IPS-NIHi7 (cell line): Measurements from ENCODE around the gene MAGEA9B.
"Not testable (repeated sequence)": the region's sequence is repeated elsewhere in the genome, so short reads cannot be mapped to it uniquely, and the experiment has no call there.

ENCODE experiments used
- DNase-seq: peaks from one replicate; pipeline ENCODE4 v3.0.0; 2012; ENCODE audit warnings: mixed read lengths; ENCODE audit errors: extremely low spot score

MAGEA9B gene

DNA sequence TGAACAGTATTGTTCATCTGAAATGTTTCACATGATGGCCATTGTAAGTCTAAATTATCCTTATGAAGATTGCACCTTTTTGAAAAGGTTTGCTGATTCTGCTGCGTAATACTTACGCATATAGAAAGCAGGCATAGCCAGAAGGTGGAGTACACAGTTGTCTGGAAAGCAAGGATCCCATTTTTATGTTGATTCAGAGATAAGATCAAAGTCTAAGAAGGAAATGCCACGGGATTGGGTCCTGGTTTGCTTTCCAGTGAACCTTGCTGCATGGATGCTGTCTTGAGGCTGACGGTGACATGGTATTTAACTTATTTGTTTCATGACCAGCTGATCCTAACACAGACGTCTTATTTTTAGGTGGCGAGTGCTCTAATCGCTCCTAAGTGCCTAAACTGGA is 15.5 kb downstream of the MAGEA9B start:
- DNase-seq: no peak

DNA sequence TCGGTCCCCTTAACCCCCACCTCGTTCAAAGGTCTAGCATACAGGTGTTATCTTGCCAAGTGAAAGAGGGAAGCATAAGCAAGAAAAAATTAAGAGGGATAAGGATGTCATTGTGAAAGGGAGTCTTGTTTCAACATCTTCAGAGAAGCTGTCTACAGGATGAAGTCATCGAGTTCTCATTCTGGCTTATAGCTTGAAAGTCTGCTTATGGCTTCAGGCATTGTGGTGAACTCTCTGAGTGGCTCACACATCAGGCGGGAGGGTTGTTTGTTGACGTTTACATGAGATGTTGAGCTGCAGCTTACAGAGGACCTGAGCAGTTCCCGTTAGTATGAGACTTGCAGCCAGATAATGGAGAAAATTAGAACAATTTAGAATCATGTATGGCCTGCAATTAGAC is 16.6 kb downstream of the MAGEA9B start:
- DNase-seq: no peak

DNA sequence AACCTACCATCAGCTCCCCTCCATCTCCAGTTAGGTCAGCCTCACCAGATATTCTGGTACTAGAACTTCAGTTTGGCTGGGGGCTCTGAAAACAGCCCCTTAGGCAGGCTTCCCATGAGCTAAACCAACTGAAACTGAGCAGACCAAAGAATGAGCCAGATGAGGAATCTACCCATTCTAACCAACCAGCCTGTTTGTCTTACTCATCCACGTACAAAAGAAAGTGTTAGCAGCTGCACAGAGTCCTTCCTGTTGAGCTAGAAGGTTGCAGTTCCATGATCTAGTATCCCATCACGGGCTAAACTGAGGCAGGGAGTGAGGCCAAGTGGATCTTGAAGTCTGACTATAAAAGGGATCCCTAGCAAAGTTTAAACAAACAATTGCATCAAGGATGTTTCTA is 17.5 kb downstream of the MAGEA9B start:
- DNase-seq: no peak

DNA sequence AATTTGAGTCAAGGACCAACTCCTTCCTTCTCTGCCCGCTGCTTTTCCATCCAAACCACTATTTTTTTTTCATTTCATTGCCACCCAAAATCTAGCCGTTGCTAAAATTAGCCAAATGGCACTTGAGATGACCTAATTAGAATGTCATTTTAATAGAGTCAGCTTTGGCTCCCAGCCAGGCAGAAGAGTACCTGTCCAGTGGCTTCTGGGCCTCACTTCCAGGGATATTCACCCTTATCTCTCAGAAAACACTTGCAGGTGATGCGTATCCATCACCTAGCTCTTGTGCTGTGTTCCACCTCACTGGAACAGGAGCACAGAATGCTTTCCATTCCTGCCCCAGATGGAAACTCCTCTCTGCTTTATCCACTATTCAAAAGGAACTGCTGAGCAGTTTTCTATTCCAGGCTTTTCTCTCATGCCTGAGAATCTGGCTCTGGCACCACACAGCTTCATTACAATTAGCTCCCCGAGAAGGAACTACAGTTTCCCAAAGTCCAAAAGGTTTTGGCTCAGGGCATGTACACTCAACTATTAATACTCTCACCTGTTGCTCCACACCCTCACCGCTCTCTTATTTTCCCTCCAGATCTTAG is 18.5 kb downstream of the MAGEA9B start:
- DNase-seq: no peak

DNA sequence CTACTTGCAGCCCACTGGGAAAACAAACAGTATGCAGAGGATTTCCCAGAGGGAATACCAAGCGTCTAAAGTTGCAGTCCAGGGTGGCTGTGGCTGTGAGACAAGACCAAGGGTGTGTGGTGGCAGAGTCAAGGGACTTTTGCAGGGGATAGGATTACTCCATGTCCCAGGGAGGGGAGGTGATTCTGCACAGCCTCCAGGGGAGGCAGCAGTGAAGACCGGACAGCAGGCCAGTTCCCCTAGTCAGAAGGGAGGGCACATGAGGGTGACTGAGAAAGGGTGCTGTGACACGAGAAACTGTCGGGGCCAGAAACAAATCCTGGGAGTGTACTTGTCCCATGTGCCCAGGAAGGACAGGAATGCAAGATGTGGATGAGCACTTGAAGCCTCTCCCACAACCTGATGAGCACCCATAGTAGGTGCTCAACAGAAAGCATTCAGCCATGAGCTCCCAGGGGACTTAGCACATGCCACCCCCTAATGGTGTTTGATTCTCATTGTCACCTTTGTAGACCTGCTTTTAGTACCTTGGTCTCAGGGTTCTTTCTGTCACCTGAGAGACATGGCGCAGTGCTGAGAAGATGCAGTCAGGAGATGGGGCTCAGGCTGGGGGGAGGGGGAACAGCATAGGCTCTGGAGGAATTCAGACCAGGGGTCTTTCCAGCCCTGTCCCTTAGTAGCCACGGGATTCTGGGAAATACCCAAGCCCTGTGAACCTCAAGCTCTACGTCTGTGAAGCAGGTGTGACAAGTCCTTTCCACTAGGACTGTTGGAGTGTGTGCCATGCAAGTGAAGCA is 19.4 kb downstream of the MAGEA9B start:
- DNase-seq: no peak

DNA sequence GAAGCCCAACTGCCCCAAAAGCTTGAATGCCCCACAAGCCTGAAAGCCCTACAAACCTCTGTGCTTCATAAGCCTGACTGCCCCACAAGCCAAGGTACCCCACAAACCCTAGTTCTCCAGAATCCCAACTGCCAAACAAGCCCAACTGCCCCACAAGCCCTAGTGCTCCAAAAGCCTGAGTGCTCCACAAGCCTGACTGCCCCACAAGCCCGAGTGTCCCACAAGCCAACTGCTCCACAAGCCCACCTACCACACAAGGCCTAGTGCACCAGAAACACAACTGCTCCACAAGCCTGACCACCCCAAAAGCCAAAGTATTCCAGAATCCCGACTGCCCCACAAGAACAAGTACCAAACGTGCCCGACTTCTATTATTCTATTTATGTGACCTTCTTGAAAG is 23.9 kb downstream of the MAGEA9B start:
- no peak for DNase-seq

DNA sequence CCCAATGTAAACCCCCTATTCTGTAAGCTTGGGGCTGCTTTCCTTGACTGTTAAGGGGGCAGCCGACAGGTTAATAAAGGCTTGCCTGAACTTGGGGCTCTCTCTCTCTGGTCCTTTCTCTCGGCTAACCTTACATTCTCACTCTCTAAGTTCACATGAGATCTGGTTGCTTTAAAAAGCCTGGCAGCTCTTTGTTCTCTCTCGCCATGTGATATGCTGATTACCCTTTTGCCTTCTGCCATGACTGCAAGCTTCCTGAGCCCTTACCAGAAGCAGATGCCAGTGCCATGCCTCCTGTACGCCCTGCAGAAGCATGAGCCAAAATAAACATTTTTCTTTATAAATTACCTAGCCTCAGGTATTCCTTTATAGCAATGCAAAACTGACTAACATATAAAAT is 32.0 kb downstream of the MAGEA9B start:
- DNase-seq: not testable (repeated sequence)

DNA sequence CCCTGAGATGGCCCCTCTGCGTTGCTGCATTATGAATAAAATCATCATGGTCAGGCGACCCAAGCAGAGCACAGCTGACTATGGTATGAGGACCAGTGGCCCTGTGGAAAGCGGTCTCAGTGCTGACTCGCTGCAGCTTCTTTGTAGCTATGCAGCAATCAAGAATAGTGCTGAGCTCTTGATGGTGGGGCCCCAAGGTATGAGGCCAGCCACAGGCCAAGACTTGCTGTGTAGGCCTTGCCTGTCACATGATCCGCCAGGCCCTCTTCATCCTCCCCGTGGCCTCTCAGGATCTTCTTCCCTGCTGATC is 35.4 kb downstream of the MAGEA9B start:
- DNase-seq: not testable (repeated sequence)

DNA sequence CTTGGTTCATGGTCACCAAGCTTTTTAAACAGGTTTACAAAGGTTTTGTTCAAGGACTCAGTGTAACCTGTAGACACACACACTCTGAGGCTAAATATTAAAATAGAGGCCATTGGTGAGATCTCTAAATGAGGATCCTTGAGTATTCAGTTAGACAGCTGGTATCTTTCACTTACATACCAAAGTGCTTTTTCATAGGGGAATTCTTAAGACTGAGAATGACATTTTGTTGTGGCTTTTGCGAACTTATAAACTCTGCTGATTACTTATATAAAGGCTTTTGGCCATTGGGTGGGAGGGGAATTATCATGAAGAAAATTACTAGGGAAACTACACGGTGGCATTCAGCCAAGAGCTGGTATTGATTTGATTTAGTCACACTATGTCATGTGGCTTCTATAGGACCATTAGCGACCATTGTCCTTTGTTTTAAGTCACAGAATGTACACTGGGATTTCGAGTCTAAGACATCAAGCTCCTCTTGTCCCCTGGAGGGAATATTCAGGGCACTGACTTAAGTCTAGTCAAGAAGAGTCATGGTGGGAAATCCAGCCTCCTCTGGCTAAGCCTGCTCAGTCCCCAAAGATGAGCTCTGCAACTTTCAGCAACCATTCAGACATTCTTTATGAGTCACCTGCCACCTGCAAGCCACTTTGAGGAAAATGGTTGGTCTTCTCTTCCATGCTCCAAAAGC is 35.9 kb downstream of the MAGEA9B start:
- not testable (repeated sequence) for DNase-seq

DNA sequence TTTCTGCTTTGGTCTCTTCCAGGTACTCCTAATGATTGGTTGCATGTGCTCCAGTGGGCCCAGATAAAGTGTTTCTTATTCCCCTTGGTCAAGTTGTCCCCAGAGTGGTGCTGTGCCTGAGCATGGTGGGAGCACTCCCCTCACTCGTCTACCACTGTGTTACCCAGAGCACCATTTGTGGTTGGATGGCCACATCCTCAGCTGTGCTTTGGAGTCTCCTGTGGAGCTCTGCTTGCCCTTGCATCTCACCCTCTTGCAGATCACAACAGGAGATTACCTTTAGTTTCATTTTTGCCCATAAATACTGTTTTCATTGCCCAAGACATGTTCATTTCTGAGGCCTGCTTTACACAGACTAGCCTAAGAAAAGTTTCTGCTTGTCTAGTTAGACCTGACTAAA is 36.8 kb downstream of the MAGEA9B start:
- DNase-seq: not testable (repeated sequence)

DNA sequence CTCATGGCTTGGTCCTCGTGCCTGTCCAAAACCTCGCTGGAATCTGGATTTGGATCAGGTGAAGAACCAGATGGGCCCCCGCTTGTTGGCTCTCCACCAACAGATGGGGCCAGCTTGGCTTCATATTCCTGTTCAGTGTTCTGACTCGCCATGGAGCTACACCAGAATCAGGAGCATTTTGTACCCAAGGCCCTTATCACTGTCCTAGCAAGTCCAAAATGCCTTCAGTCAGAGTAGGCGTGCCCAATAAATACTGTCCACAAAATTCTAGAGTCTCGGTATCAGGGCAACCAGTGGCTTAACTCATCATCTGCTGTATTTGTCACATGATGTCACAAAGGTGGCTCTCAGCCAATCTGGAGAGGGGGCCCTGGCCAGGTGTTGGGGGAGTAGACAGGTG is 37.6 kb downstream of the MAGEA9B start, which contains the start of gene HSFX3:
HSFX3 (minus strand) TSS at position 224 of the 400 bp plus-strand sequence; CDS start at position 152, 72 bp downstream.
- not testable (repeated sequence) for DNase-seq

DNA sequence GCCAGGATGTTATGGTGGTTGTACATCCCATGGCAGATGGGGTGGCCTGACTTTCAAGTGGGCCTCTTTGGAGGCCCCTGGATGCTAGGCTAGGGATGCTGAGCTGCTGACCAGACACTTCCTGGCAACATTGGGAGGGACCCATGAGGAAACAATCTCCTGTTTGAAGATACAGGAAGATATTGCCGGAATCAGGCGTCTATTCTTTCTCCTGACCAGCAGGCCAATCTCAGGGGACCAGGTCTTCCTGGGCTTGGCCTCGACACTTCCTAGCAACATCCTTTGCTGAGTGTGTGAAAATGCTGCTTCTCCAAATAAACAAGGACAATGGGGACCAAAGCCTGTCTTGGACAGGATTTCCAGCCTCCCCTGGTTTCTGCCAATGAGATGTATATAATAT is 39.5 kb downstream of the MAGEA9B start:
- not testable (repeated sequence) for DNase-seq

DNA sequence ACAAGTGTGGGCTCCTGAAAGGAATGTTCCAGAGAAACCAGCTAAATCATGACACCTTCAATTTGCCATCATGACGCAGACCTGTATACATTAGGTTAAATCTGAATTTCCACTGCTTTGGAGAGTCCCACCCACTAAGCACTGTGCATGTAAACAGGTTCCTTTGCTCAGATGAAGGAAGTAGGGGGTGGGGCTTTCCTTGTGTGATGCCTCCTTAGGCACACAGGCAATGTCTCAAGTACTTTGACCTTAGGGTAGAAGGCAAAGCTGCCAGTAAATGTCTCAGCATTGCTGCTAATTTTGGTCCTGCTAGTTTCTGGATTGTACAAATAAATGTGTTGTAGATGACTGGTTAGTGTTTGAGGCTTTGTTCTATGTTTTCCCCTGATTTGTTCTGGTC is 40.3 kb downstream of the MAGEA9B start:
- DNase-seq: not testable (repeated sequence)

DNA sequence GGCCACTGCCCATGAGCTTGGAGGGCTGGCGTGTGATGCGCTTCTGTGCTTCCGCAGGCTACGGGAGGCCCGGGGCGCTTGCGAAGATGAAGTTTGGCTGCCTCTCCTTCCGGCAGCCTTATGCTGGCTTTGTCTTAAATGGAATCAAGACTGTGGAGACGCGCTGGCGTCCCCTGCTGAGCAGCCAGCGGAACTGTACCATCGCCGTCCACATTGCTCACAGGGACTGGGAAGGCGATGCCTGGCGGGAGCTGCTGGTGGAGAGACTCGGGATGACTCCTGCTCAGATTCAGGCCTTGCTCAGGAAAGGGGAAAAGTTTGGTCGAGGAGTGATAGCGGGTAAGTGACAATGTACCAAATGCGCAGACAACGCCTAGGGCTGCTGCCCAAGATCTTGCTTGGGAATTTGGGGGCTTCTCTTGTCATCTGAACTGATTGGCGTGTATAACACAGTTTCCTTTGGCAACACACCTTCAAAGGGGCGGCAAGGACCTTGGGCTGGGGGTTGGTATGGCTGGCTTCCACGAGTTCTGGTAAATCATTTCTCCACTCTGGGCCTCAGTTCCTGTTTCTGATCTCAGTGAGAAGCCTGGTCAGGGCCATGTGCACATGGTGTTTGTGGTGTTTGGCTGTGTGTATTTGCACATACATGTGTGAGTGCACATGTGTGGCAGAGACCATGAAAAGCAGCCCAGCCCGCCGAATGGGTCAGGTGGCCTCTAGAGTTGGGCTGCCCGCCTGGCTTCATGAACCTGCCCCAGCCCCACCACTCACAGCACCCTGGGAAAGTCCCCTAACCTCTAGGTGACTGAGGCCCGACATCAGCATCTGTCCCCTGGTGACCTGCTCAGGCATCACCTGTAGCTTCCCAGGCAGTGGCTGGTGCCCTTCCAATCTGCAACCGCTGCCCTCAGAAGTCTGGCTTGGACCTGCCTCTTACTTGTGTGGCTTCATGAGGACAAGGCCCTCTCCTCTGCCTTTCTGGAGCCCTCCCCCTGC is 41.4 kb downstream of the MAGEA9B start:
- DNase-seq: not testable (repeated sequence)

DNA sequence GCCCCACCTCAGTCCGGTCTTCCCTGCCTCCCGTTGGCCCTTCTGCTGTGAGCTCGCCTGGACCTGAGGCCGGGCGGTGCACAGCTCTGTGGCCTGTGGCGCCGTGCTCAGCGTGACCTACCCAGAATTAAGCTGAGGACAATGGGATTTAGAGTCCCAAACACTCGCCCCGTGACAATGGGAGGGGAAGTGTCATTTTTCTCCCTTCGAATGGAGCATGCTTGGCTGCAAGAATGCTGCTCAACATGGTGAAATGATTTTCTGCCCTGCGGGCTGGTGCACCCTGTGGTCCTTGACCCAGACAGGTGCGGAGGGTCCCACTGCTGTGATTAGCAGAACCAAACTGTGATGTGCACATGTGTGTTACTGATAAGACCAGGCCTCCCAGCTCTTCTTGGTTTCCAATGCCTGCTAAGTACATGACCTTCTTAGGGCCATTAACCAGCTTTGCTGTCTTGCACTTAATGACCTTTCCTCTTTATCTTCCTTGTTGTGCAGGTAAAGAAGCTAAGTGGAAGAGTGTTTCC is 45.7 kb downstream of the MAGEA9B start:
- DNase-seq: no peak

DNA sequence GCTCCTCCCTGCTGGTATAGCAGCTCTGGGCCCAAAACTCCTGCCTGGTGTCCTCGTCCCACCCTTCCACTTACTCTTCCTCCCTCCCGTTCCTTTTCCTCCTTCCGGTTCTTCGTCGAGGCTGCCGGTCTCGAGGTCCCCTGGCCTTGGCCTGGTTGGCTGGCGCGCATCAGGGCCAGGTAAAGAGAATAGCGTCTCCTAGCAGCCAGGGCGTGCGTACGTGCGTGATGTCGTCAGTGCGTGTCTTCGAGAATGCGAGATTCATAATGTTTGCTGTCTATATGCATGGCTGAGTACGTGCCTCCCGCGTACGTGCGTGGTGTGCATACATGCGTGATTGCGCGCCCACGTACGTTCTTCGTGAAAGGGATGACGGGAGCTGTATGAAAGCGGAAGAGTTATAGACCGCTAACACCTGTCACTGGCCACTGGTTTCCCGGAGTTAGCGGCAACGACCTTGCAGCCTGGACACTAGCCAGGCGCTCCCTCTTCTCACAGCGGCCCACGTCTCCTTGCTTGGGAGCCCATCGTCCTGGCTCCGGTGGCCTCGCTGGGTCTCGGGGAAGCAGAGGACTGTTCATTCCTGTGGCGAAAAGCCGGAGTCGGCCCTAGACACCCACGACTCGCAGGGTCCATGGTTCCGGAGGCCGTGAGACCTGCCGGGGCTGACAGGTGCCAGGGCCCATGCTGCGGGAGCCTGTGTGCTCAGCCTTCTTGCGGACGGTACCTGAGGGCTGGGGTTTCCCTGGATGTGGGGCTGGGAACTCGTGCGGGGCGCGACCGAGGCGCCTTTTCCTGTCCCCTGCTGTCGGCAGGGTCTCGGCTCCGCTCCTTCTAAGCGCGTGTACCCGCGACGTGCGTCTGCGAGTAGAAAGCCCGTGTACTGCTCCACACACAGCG is 46.4 kb downstream of the MAGEA9B start, which contains the start of gene EOLA1:
EOLA1 (plus strand) TSS at position 392 of the 900 bp plus-strand sequence. CDS start 4,619 bp downstream, outside the sequence.
- DNase-seq: peak; percentile 61

DNA sequence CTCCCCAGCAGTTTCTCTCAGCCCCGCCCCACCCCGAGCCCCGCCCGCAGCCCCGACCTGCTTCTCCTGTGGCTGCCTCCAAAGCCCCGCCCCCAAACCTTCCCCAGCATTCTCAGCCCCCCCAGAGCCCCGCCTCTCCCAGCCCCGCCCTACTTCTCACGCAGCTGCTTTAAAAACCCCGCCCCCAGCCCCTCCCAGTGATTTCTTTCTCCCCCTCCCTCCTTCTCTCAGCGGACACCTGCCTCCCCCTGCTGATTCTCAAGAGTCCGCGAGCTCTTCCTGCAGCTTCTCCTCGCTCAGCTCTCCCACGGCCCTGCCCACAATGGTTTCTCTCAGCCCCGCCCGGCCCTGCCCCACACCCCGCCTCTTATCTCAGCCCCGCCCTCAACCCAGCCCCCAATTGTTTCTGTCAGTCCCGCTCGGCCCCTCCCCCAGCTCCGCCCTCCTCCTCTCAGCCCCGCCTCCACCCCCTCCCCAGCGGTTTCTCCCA is 47.1 kb downstream of the MAGEA9B start:
- peak; percentile 65 for DNase-seq

DNA sequence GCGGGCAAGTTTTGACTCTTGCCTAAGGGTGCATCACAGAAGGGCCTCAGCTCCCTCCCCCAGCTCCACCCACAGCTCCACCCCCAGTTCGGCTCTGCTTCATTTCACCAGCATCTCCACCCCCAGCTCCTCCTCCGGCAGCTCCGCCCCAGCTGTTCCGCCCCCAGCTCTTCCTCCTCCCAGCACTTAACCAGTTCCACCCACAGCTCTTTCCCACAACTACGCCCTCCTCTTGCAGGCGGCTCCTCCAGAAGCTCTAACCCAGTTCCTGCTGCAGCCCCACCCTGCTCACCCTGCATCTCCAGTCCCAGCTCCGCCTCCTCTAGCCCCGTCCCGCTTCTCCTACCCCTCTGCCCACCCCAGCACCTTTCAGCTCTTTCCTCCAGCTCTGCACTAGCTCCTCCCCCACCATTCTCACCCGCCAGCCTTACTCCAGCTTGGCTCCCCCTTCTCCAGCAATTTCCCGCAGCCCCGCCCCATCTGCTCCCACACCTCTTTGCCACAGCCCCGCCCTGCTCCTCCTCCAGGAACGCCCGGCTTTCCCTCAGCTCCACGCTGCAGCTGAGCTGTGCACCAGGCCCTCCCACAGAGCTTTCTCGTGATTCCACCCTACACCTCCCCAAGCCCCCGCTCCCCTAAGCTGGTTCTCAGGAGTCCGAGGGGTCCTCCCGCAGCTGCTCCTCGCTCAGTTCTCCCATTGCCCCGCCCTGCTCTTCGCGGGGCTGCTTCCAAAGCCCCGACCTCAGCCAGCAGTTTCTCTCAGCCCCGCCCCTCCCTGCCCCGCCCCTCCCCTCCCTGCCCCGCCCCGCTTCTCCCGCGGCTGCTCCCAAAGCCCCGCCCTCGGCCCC is 47.8 kb downstream of the MAGEA9B start:
- peak; percentile 71 for DNase-seq

DNA sequence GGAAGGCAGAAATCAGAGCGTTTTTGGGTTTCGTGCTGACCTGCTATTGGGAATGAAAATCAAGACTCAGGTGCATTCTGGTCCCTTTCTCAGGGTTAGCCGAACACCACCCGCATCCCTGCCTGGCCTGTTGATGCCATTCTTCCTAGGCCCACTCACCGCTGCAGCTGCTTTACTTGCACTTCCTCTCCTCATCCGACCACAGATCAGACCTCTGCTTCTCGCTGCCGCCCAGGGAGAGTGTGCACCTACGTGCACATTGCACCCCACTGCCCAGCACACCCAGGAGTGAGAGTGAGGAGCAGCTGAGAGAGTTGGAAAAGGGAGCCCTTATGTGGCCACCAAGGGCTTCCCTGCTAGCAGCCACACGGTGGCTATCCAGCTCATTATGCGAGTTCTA is 49.8 kb downstream of the MAGEA9B start:
- DNase-seq: not testable (repeated sequence)
